ENCODE data around the gene TXNDC12. TPM values are rescaled to one million over a fixed set of nuclear protein-coding genes. Genes with fewer than 3 reads are reported as not detected.

Gene TXNDC12
- total RNA-seq, 1 experiment from 2014 or later = 69.7 TPM

- H3K27ac ChIP-seq = no peak overlapping the region
- H3K9me3 ChIP-seq (replicated peaks) = no peaks in the 10 kb centered on the region
- peak; percentile 61 to 79 for DNase-seq (ENCODE audit: low read depth in 1 of 2, low spot score in 2 of 2)
- no peaks in the 10 kb centered on the region for H3K27me3 ChIP-seq (replicated peaks)
- peaks cover 21% of the 10 kb centered on the region for H3K4me1 ChIP-seq (replicated peaks)
- no peak overlapping the region for H3K4me3 ChIP-seq
- no peaks in the 10 kb centered on the region for H3K36me3 ChIP-seq
These were observed 52.7 kb downstream of the TXNDC12 start for GRCh38 chr1:52002038-52002917.

DNA sequence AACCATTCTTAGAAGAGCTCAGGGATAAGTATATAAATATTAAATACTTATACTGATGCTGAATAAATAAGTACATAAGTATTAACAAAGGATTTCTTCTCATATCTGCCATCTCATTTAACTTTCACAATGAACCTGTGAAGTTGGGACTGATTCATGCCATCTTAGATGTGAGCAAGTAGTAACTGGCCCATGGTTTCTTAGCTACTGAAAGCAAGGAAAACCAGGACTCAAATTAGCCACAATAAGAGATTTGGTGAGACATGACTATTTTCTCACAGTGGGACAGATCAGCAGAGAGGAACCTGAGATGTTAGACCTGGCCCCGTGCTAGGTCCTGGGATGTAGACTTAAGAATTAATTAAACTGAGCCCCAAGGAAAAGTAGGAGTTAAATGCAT is 56.3 kb downstream of the TXNDC12 start:
- H3K27me3 ChIP-seq (replicated peaks) = no peaks in the 10 kb centered on the region
- H3K36me3 ChIP-seq = no peaks in the 10 kb centered on the region
- no peaks in the 10 kb centered on the region for H3K4me1 ChIP-seq (replicated peaks)
- H3K27ac ChIP-seq = no peak overlapping the region
- H3K4me3 ChIP-seq = no peak overlapping the region
- DNase-seq (ENCODE audit: low read depth in 1 of 2, low spot score in 2 of 2) = no peak
- H3K9me3 ChIP-seq (replicated peaks) = no peaks in the 10 kb centered on the region

GRCh38 chr1:51997974-51998382 is 57.0 kb downstream of the TXNDC12 start:
- Histone ChIP-seq H3K4me3 (no peak overlapping the region), H3K36me3 (no peaks in the 10 kb centered on the region), H3K27ac (no peak overlapping the region), H3K4me1 (replicated peaks) (no peaks in the 10 kb centered on the region), H3K27me3 (replicated peaks) (no peaks in the 10 kb centered on the region), H3K9me3 (replicated peaks) (no peaks in the 10 kb centered on the region)
- no peak for DNase-seq (ENCODE audit: low read depth in 1 of 2, low spot score in 2 of 2)

DNA sequence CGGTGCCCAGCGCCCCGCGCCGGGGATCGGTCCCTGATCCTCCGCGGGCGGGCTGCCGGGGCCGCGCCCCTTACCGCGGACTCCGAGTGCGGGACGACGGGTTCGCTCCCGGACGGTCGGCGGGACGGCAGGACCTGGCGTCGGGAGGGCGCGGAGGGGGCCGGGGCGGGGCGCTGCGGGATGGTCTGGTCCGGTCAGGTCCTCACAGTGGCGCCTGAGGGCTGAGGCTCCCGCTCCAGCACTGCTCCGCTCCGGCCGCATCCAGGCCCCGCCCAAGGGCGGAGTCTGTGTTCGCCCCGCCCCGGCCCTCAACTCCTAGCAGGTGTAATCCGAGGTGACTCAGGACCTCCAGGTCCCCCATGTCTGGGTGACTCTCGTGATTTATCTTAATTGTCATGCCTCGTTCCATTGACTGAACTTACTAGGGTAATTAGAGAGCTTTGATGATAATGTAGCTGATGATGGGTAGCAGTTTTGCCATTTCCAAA is 64.5 kb downstream of the TXNDC12 start, which contains the start of gene RAB3B:
TSS of gene RAB3B (minus strand) at position 223 of the 488 bp plus-strand sequence. CDS start 13,583 bp downstream, outside the sequence.
- Histone ChIP-seq H3K27me3 (replicated peaks) (no peaks in the 10 kb centered on the region), H3K9me3 (replicated peaks) (no peaks in the 10 kb centered on the region), H3K4me3 (peak within 1 kb of the TSS; percentile 90), H3K4me1 (replicated peaks) (peaks cover 4% of the 10 kb centered on the region), H3K27ac (0 out of 2 replicates have a peak within 1 kb of the TSS, but pooled peaks have one; percentile 44), H3K36me3 (peaks cover 6% of the 10 kb centered on the region; the same call in 1 of the 2 replicates)
- DNase-seq (ENCODE audit: low read depth in 1 of 2, low spot score in 2 of 2) = peak; percentile 62 to 85

GRCh38 chr1:51989582-51990477 is 65.2 kb downstream of the TXNDC12 start:
- DNase-seq (ENCODE audit: low read depth in 1 of 2, low spot score in 2 of 2) = no peak
- Histone ChIP-seq H3K4me1 (replicated peaks) (peaks cover 4% of the 10 kb centered on the region), H3K4me3 (peak overlapping the region; percentile 90), H3K27me3 (replicated peaks) (no peaks in the 10 kb centered on the region), H3K9me3 (replicated peaks) (no peaks in the 10 kb centered on the region), H3K36me3 (peaks cover 6% of the 10 kb centered on the region), H3K27ac (0 out of 2 replicates have a peak overlapping the region, but pooled peaks have one; percentile 44)

DNA sequence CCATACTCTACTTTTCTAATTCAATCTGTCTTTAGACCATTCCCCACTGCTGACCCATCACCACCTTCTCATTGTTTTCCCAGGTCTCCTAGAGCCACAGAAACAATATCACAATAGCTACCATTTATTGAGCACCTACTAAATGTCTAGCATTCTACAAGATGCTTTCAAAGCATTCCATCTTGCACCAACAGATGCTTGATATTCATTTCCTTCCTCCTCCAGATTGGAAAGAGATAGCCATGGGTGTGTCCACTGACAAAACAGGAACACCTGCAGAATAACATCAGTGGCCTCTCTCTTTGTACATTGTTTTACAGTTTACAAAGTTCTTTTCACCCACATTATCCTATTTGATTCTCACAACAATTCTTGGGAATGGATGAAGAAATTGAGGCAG is 66.7 kb downstream of the TXNDC12 start:
- peaks cover 6% of the 10 kb centered on the region for H3K36me3 ChIP-seq
- no peak for DNase-seq (ENCODE audit: low read depth in 1 of 2, low spot score in 2 of 2)
- peaks cover 4% of the 10 kb centered on the region for H3K4me1 ChIP-seq (replicated peaks)
- no peak overlapping the region for H3K4me3 ChIP-seq
- H3K9me3 ChIP-seq (replicated peaks) = no peaks in the 10 kb centered on the region
- no peak overlapping the region for H3K27ac ChIP-seq
- H3K27me3 ChIP-seq (replicated peaks) = no peaks in the 10 kb centered on the region

DNA sequence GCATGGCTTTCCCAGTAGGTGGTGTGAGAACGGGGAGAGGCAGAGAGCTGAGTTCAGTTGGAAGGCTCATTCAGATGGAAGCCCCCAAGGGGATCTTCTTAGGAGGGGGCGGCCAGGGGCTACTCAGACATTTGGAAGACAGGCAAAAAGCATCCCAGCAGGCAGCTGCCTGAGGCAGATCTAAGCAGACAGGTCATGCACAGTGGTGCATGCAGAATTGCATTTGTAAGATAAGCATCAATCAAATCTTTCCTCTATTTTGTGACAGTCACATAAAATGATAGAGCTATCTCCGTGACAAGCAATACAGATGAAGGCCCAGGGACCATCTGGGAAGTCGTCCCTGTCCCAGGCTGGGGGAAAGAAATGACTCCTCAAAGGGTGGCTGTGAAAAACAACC is 68.3 kb downstream of the TXNDC12 start:
- Histone ChIP-seq H3K9me3 (replicated peaks) (no peaks in the 10 kb centered on the region), H3K4me3 (no peak overlapping the region), H3K36me3 (peaks cover 9% of the 10 kb centered on the region), H3K4me1 (replicated peaks) (peaks cover 4% of the 10 kb centered on the region), H3K27me3 (replicated peaks) (no peaks in the 10 kb centered on the region), H3K27ac (no peak overlapping the region)
- no peak for DNase-seq (ENCODE audit: low read depth in 1 of 2, low spot score in 2 of 2)

GRCh38 chr1:51982161-51982560 is 72.8 kb downstream of the TXNDC12 start:
- peaks cover 19% of the 10 kb centered on the region for H3K36me3 ChIP-seq
- H3K27ac ChIP-seq = no peak overlapping the region
- H3K4me3 ChIP-seq = no peak overlapping the region
- DNase-seq (ENCODE audit: low read depth in 1 of 2, low spot score in 2 of 2) = no peak
- no peaks in the 10 kb centered on the region for H3K27me3 ChIP-seq (replicated peaks)
- H3K4me1 ChIP-seq (replicated peaks) = no peaks in the 10 kb centered on the region
- H3K9me3 ChIP-seq (replicated peaks) = no peaks in the 10 kb centered on the region

- no peak overlapping the region for H3K4me3 ChIP-seq
- DNase-seq (ENCODE audit: low read depth in 1 of 2, low spot score in 2 of 2) = peak in 1 of 2 experiments; percentile 8
These were observed 73.4 kb downstream of the TXNDC12 start for GRCh38 chr1:51981555-51981954.

GRCh38 chr1:51978099-51978498 is 76.9 kb downstream of the TXNDC12 start:
- Histone ChIP-seq H3K36me3 (peaks cover 43% of the 10 kb centered on the region), H3K4me1 (replicated peaks) (peaks cover 10% of the 10 kb centered on the region), H3K27me3 (replicated peaks) (no peaks in the 10 kb centered on the region), H3K9me3 (replicated peaks) (no peaks in the 10 kb centered on the region), H3K4me3 (no peak overlapping the region), H3K27ac (no peak overlapping the region)
- no peak for DNase-seq (ENCODE audit: low read depth in 1 of 2, low spot score in 2 of 2)

More at GRCh38 chr1:51981555-51981954, 73.4 kb downstream of the TXNDC12 start:
- Histone ChIP-seq H3K27me3 (replicated peaks) (no peaks in the 10 kb centered on the region), H3K9me3 (replicated peaks) (no peaks in the 10 kb centered on the region), H3K36me3 (peaks cover 24% of the 10 kb centered on the region), H3K27ac (no peak overlapping the region), H3K4me1 (replicated peaks) (no peaks in the 10 kb centered on the region)

DNA sequence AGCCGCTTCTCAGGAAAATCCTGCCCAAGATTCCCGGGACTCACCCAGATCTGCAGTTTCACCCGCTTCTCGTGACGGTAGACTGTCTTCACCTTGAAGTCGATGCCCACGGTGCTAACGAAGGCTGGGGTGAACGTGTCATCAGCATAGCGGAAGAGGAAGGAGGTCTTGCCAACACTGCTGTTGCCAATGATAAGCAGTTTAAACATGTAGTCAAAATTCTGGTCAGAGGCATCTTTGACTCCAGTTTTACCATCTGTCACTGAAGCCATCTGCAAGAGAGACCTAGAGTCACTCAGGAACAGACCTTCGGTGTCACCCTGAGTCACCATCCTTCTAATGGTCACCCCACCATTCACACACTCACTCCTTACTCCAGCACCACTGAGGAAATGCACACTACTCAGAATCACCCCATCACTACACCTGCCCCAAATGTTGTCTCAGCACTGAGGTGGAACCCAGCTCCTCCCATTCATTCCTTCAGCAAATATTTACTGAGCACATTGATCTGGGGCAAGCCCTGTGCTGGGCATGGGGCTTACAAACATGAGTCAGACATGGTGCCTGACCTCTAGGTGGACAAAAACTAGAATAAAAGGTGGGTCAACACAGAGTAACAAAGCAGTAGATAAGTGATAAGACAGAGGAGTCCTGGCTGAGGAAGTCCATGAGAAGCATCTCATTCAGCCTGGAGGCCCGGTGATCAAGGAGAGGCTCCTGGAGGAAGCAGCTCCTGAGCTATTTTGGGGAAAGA is 78.0 kb downstream of the TXNDC12 start:
- H3K27me3 ChIP-seq (replicated peaks) = no peaks in the 10 kb centered on the region
- no peak for DNase-seq (ENCODE audit: low read depth in 1 of 2, low spot score in 2 of 2)

DNA sequence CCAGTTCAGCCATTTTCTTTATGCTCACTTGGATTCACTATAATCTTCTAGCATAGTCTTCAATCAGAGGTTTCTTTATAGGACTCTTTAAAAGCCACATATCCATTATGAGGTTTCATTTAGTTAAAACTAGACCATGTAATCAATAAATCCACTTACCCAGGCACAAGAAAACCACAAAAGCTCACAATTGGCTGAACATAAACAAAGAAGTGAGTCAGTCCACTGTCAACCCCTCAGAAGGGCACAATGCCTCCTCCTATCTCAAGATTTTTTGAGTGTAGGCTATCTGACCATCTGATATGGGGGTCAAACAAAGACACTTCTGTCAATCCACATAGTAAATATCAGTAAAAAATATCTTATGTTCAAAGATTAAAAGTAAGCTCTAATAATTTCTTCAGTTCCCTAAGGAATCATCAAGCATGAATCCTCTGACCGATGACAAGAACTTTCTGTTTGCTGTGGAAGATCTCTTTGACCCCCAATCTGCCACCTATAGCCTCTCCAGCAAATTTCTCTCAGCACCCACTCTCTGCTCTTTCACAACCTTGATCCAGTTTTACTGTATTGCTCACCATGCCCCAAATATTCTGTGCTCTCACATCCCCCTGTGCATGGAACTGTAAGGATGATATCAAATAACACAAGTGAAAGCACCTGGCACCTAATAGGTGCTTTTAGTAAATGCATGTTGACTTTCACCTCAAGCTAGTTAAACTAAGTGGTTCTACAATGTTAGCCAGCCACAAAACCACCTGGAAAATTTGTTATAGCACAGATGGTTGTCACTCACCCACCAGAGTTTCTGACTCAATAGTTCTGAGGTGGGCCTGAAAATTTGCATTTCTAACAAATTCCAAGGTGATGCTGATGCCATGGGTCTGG is 81.2 kb downstream of the TXNDC12 start:
- Histone ChIP-seq H3K4me3 (no peak overlapping the region), H3K4me1 (replicated peaks) (peaks cover 40% of the 10 kb centered on the region), H3K9me3 (replicated peaks) (no peaks in the 10 kb centered on the region), H3K36me3 (peaks cover 49% of the 10 kb centered on the region), H3K27ac (no peak overlapping the region), H3K27me3 (replicated peaks) (no peaks in the 10 kb centered on the region)
- peak in 1 of 2 experiments; percentile 15 for DNase-seq (ENCODE audit: low read depth in 1 of 2, low spot score in 2 of 2)

More for the DNA sequence above, 78.0 kb downstream of the TXNDC12 start:
- Histone ChIP-seq H3K4me1 (replicated peaks) (peaks cover 10% of the 10 kb centered on the region), H3K27ac (no peak overlapping the region), H3K36me3 (peaks cover 41% of the 10 kb centered on the region), H3K4me3 (no peak overlapping the region), H3K9me3 (replicated peaks) (no peaks in the 10 kb centered on the region)

All from SJSA1 (cell line).